ENCODE measurements around the gene GXYLT2. TPM values are rescaled to one million over a fixed set of nuclear protein-coding genes. Genes with fewer than 3 reads are reported as not detected.

The GXYLT2 gene
- total RNA-seq, 4 donors from 2014 or later, result 16.2 to 23.6 (median 19.6) TPM

DNA sequence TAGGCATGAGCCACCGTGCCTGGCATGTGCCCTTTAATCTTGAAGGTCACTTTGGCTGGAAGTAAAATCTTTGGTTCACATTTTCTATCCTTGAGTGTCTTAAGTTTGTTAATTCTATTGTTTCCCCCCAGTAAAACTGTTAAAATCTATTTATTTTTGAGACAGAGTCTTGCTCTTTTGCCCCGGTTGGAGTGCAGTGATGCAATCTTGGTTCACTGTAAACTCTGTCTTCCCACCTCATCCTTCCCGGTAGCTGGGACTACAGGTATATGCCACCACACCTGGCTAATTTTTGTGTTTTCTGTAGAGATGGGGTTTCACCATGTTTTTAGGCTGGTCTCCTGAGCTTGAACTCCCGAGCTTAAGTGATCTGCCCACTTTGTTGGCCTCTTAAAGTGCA is 116.5 kb downstream of the GXYLT2 start:
- Histone ChIP-seq H3K27ac (no peak overlapping the region), H3K27me3 (no peaks in the 10 kb centered on the region), H3K4me3 (replicated peaks in 1 of 3) (no peak overlapping the region), H3K36me3 (peaks cover 3 to 6% of the 10 kb centered on the region in 2 donors), H3K9me3 (no peaks in the 10 kb centered on the region), H3K4me1 (peaks cover 27 to 34% of the 10 kb centered on the region in 2 donors)
- DNase-seq, result no peak
- TF ChIP-seq CTCF (IDR thresholded peaks at IDR 0.05) (no peak), POLR2A (IDR thresholded peaks at IDR 0.05) (no peak)
- WGBS, 2 donors, result 78% methylated on average over 4 of the region's 4 CpGs
- intact Hi-C loops (cut with DNase I), result no loop called here

DNA sequence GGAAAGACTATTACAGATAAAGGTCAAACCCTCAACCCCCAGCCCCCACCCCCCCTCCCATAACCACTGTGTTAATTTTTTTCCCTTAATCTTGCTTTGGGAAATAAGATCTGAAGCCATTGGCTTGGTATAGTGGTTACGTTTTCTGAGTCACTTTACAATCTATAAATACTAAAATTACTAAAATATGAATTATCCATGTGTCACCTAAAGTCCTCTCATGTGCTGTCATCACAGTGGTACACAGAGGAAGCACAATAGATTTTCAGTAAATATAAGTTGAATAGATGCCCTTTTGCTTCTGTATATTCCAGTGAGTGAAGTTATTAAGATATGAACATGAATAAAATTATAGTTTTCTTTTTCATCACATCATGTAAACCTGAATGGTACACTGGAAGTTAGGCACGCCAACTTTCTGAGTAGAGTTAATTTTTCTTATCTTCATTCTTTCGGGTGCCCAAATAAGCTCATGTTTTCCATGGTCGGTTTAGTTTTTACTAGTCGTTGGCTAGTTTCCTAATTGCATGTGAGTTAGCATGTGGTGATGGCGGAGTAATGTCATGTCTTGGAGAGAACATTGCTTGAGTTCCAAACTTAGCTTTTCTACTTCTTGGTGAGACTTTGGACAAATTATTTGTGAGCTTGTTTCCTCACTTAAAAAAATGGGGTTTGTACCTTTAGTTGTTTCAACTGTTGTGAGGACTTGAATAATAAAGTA is 120.3 kb downstream of the GXYLT2 start:
- Histone ChIP-seq H3K36me3 (peaks cover 3 to 6% of the 10 kb centered on the region in 2 donors), H3K27me3 (no peaks in the 10 kb centered on the region), H3K9me3 (no peaks in the 10 kb centered on the region), H3K4me1 (peaks cover 12 to 24% of the 10 kb centered on the region in 2 donors), H3K4me3 (replicated peaks in 1 of 3) (no peak overlapping the region), H3K27ac (no peak overlapping the region)
- 56 to 58% methylated on average over 6 of the region's 6 CpGs for WGBS, 2 donors
- DNase-seq, result no peak
- intact Hi-C loops (cut with DNase I), result no loop called here
- no peak for TF ChIP-seq POLR2A (IDR thresholded peaks at IDR 0.05)
- no peak for TF ChIP-seq CTCF (IDR thresholded peaks at IDR 0.05)

DNA sequence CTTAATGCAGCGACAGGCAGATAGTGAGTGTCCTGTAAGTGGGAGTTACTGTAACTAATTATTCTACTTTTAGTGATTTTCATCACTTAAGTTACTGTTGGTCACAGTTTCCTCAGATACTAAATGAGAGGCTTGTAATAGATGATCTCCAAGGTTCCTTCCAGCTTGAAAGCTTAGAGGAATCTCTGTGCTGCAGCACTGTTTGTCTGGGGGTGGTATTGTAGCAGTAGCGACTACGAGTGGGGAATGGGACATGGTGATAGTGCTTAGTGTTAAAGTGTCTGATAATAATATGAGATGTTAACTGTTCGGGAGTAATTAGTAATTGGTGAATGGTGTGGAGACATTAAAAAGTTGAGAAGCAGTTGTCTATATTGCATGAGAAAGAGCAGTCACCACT is 121.2 kb downstream of the GXYLT2 start:
- intact Hi-C loops (cut with DNase I), result no loop called here
- peaks cover 3 to 6% of the 10 kb centered on the region in 2 donors for H3K36me3 ChIP-seq
- H3K9me3 ChIP-seq, result no peaks in the 10 kb centered on the region
- H3K27ac ChIP-seq, result no peak overlapping the region
- no peak overlapping the region for H3K4me3 ChIP-seq (replicated peaks in 1 of 3)
- TF ChIP-seq POLR2A (IDR thresholded peaks at IDR 0.05), result no peak
- TF ChIP-seq CTCF (IDR thresholded peaks at IDR 0.05), result no peak
- WGBS, 2 donors, result 84 to 92% methylated on average over 4 of the region's 4 CpGs
- peaks cover 15 to 23% of the 10 kb centered on the region in 2 donors for H3K4me1 ChIP-seq
- no peak for DNase-seq
- H3K27me3 ChIP-seq, result no peaks in the 10 kb centered on the region

GRCh38 chr3:73009750-73010149 is 121.9 kb downstream of the GXYLT2 start:
- Histone ChIP-seq H3K4me1 (peaks cover 18% of the 10 kb centered on the region in 2 donors), H3K27me3 (no peaks in the 10 kb centered on the region), H3K27ac (no peak overlapping the region), H3K4me3 (replicated peaks in 1 of 3) (no peak overlapping the region), H3K36me3 (peaks cover 3 to 6% of the 10 kb centered on the region in 2 donors), H3K9me3 (no peaks in the 10 kb centered on the region)
- WGBS, 2 donors, result 84 to 86% methylated on average over 3 of the region's 3 CpGs
- intact Hi-C loops (cut with DNase I), result no loop called here
- no peak for DNase-seq
- no peak for TF ChIP-seq CTCF (IDR thresholded peaks at IDR 0.05)
- no peak for TF ChIP-seq POLR2A (IDR thresholded peaks at IDR 0.05)

- Histone ChIP-seq H3K36me3 (peaks cover 3 to 6% of the 10 kb centered on the region in 2 donors), H3K9me3 (no peaks in the 10 kb centered on the region), H3K27ac (no peak overlapping the region), H3K4me1 (peaks cover 18% of the 10 kb centered on the region in 2 donors), H3K4me3 (replicated peaks in 1 of 3) (no peak overlapping the region), H3K27me3 (no peaks in the 10 kb centered on the region)
- no peak for DNase-seq
- TF ChIP-seq POLR2A (IDR thresholded peaks at IDR 0.05) (no peak), CTCF (IDR thresholded peaks at IDR 0.05) (no peak)
- WGBS, 2 donors, result 77 to 81% methylated on average over 6 of the region's 6 CpGs
- intact Hi-C loops (cut with DNase I), result no loop called here
Measured at GRCh38 chr3:73010158-73010557, 122.3 kb downstream of the GXYLT2 start.

All from thyroid gland (tissue), 4 donors.